Measurements from ENCODE around the gene TMEM163.

The TMEM163 gene

GRCh38 chr2:134425724-134426496 lies 292.9 kb downstream of the TMEM163 start:
- DNase-seq = no peak

GRCh38 chr2:134421556-134422328 lies 297.1 kb downstream of the TMEM163 start:
- DNase-seq = no peak

GRCh38 chr2:134420920-134421319 lies 297.9 kb downstream of the TMEM163 start:
- DNase-seq = no peak

GRCh38 chr2:134420259-134420658 lies 298.5 kb downstream of the TMEM163 start:
- DNase-seq = peak; percentile 11

GRCh38 chr2:134417968-134418582 lies 300.7 kb downstream of the TMEM163 start:
- no peak for DNase-seq

- no peak for DNase-seq
These were observed 302.2 kb downstream of the TMEM163 start for GRCh38 chr2:134416637-134417036.

- DNase-seq = no peak
These were observed 302.8 kb downstream of the TMEM163 start for GRCh38 chr2:134416018-134416417.

GRCh38 chr2:134413912-134414311 lies 304.9 kb downstream of the TMEM163 start:
- DNase-seq = no peak

GRCh38 chr2:134413430-134413829 lies 305.4 kb downstream of the TMEM163 start:
- DNase-seq = no peak

GRCh38 chr2:134412639-134412999 lies 306.2 kb downstream of the TMEM163 start:
- no peak for DNase-seq

GRCh38 chr2:134411828-134412638 lies 306.8 kb downstream of the TMEM163 start:
- peak; percentile 83 for DNase-seq

GRCh38 chr2:134411279-134411827 lies 307.4 kb downstream of the TMEM163 start:
- DNase-seq = no peak

- no peak for DNase-seq
These were observed 308.0 kb downstream of the TMEM163 start for GRCh38 chr2:134410831-134411231.

GRCh38 chr2:134410006-134410405 lies 308.8 kb downstream of the TMEM163 start:
- no peak for DNase-seq

GRCh38 chr2:134408791-134409190 lies 310.0 kb downstream of the TMEM163 start:
- no peak for DNase-seq

GRCh38 chr2:134408386-134408785 lies 310.4 kb downstream of the TMEM163 start:
- no peak for DNase-seq

GRCh38 chr2:134407154-134407890 lies 311.5 kb downstream of the TMEM163 start:
- DNase-seq = no peak

GRCh38 chr2:134406736-134407135 lies 312.1 kb downstream of the TMEM163 start:
- DNase-seq = no peak

- DNase-seq = no peak
These were observed 312.5 kb downstream of the TMEM163 start for GRCh38 chr2:134406311-134406710.
